ENCODE data around the gene ADGRL3.

The ADGRL3 gene

DNA sequence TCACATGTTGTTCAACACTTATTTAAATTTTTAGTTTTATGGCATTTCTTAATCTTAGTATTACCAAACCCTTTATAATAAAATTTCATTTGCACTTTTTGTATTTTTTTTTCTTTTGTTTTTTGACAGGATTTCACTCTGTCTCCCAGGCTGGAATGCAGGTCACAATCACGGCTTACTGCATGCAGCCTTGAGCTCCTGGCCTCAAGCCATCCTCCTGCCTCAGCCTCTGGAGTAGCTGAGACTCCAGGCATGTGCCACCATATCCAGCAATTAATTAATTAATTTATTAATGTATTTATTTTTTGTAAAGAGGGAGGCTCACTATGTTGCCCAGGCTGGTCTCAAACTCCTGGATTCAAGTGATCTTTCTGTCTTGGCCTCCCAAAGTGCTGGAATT is 133.4 kb downstream of the ADGRL3 start:
- TF ChIP-seq, protein P1, sequence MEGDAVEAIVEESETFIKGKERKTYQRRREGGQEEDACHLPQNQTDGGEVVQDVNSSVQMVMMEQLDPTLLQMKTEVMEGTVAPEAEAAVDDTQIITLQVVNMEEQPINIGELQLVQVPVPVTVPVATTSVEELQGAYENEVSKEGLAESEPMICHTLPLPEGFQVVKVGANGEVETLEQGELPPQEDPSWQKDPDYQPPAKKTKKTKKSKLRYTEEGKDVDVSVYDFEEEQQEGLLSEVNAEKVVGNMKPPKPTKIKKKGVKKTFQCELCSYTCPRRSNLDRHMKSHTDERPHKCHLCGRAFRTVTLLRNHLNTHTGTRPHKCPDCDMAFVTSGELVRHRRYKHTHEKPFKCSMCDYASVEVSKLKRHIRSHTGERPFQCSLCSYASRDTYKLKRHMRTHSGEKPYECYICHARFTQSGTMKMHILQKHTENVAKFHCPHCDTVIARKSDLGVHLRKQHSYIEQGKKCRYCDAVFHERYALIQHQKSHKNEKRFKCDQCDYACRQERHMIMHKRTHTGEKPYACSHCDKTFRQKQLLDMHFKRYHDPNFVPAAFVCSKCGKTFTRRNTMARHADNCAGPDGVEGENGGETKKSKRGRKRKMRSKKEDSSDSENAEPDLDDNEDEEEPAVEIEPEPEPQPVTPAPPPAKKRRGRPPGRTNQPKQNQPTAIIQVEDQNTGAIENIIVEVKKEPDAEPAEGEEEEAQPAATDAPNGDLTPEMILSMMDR (IDR thresholded peaks at IDR 0.05), result no peak

DNA sequence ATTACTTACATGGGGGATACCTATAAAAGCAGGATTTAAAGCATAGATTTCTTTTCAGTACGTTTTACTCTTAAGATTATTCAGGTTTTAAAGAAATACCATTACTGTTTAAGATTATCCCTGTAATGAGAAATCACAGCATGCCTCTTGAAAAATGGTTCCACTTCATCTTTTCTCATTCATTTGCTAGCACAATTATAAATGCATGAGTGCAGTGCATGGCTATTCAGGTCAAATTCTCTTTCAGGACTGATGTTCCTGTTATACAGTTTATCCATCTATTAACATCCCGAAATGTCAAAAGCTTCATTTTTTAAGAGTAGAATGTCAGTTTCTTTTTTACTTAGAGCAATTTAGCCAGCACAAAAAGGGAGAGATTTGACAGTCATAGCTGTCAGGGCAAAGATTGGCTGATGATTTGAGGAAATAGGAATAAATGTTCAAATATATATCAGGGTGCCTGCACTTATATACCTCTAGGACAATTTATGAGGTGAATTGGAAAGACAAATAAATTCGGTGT is 135.2 kb downstream of the ADGRL3 start:
- TF ChIP-seq, protein P1 (IDR thresholded peaks at IDR 0.05), result no peak

DNA sequence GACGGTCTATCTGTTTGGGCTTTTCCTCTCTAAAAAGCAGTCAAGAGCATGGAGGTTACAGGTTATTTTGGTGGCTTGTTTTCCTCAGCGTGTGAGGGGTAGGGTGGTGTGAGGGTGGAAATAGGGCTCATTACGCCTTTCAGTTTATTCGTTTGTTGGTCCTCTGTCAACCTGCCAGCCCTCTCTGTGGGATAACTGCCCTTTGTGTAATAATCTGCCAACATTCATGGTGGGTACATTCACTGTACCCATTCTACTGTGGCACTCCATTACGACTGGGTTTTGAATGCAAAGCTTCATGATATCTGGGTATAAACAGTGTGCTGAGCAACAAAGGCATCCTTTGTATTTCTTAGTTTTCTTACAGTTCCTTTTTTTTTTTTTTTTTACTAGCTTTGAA is 136.4 kb downstream of the ADGRL3 start:
- TF ChIP-seq, protein P1 (IDR thresholded peaks at IDR 0.05), result no peak

DNA sequence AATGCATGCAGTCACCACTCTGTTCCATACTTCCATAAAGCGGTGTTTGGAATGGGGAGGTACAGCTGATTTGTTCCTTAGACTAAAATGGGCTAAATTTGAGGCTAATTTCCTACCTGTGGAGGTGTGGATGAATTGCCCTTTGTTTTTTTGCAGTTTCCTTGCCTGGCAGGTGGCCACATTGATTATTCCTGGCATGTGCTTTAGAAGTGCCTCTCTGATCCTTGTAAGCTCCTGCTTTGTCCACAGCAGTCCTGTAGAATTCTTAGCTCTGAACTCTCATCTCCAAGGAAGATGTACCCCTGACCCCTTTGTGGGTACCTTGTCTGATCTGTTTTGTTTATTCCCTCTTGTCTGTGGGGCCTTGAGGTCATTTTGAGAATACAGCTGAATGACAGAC is 136.8 kb downstream of the ADGRL3 start:
- TF ChIP-seq, protein P1 (IDR thresholded peaks at IDR 0.05), result no peak

DNA sequence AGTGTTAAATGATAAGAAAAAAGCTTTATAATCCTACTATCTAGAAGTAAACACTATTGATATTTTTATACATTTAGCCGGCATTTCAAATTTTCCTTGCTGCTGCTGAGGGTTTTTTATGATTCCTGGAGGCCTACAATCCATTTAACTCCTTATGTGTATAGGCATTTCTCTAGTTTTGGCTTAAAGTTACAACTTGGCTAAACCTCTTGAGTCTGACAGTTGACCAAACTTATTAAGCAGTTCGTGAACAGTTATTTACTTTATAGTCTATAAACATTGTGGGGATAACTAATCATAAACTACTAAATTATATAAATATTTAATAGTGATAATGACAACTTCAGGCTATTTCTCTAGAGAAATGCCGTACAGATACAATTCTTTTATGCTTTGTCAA is 141.9 kb downstream of the ADGRL3 start:
- TF ChIP-seq, protein P1 (IDR thresholded peaks at IDR 0.05), result no peak

DNA sequence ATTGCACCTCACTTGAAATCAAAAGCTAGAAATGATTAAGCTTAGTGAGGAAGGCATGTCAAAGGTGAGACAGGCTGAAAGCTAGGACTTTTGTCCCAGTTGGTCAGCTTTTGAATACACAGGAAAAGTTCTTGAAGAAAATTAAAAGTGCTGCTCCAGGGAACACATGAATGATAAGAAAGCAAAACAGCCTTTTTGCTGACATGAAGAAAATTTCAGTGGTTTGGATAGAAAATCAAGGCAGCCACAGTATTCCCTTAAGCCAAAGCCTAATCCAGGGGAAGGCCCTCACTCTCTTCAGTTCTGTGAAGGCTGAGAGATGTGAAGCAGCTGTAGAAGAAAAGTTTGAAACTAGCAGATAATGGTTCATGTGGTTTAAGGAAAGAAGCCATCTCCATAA is 150.8 kb downstream of the ADGRL3 start:
- TF ChIP-seq, protein P1 (IDR thresholded peaks at IDR 0.05), result no peak

DNA sequence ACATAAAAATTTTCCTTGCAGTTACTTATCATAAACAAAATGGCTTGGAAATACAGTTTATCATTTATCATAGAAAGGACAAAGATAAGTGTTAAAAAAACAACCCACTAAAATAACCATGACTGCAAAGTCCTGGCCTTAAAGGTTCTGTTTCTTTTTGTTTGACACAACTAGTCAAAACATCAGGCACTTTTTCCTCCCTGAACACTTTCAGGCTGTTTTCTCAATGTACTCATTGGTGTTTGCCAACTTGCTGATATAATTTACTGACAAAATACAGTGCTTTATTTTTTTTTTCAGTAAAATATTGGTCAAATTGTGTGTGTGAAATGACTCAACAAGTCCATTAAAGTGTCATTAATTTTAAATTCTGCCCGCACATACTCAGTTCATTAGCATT is 156.6 kb downstream of the ADGRL3 start:
- TF ChIP-seq, protein P1 (IDR thresholded peaks at IDR 0.05), result no peak

DNA sequence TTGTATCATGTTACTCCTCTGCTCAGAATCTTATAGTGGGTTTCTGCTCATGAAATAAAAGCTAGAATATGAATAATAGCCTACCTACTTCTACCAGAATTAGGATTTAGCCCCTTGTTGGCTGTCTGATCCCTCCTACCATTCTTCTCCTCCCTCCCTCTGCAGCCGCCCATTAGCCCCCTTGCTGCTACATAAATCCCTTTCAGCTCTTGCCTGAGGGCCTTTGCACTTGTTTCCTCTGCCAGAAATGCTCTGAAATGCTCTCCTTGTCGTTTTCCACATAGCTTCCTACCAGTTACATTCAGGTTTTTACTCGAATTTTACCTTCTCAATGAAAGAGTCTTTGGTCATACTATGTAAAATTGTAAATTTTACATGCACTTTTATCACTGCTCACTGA is 159.2 kb downstream of the ADGRL3 start:
- TF ChIP-seq, protein P1 (IDR thresholded peaks at IDR 0.05), result no peak

All from LNCAP (cell line).